ENCODE measurements around the gene COG7.

DNA sequence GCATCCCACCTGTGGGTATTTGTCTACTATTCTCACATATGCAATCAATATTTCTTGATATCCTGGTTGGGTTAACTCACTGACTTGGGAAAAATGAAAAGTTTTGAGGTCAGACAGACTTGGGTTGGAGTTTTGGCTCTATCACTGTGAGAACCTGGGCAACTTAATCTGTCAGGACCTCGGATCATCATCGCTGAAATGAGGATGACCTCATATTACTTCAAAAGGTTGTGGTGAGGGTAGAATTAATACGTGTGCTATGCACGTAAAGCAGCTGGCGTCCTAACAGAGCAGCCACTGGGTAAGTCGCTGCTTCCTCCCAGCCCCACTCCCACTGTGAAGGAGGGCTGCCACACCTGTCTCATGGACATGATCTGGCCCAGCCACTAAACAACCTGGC, 57.3 kb downstream of the COG7 start:
- TF ChIP-seq, protein P1, sequence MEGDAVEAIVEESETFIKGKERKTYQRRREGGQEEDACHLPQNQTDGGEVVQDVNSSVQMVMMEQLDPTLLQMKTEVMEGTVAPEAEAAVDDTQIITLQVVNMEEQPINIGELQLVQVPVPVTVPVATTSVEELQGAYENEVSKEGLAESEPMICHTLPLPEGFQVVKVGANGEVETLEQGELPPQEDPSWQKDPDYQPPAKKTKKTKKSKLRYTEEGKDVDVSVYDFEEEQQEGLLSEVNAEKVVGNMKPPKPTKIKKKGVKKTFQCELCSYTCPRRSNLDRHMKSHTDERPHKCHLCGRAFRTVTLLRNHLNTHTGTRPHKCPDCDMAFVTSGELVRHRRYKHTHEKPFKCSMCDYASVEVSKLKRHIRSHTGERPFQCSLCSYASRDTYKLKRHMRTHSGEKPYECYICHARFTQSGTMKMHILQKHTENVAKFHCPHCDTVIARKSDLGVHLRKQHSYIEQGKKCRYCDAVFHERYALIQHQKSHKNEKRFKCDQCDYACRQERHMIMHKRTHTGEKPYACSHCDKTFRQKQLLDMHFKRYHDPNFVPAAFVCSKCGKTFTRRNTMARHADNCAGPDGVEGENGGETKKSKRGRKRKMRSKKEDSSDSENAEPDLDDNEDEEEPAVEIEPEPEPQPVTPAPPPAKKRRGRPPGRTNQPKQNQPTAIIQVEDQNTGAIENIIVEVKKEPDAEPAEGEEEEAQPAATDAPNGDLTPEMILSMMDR (IDR thresholded peaks at IDR 0.05): no peak
- no peak for TF ChIP-seq POLR2A (IDR thresholded peaks at IDR 0.05)
